ENCODE measurements around the gene CLN5.
"Not testable (repeated sequence)": the region's sequence is repeated elsewhere in the genome, so short reads cannot be mapped to it uniquely, and the experiment has no call there.

Gene CLN5

GRCh38 chr13:76991796-76992547 is at the start of gene CLN5:
Gene CLN5 (plus strand): TSS chr13:76992081. CDS start chr13:76992099, 18 bp downstream.
- peak; percentile 94 to 99 for DNase-seq

- DNase-seq: peak in 1 of 2 experiments; percentile 50
Measured at GRCh38 chr13:76942363-76942762, 49.5 kb upstream of the CLN5 start.

GRCh38 chr13:76943646-76944045 is 48.2 kb upstream of the CLN5 start:
- no peak for DNase-seq

- DNase-seq: no peak
Measured at GRCh38 chr13:76944456-76944855, 47.4 kb upstream of the CLN5 start.

GRCh38 chr13:76948149-76948548 is 43.7 kb upstream of the CLN5 start, which contains the start of gene ACOD1:
Gene ACOD1 (plus strand): TSS chr13:76948511. CDS start chr13:76948559, 48 bp downstream.
- no peak for DNase-seq

- DNase-seq: no peak
Measured at GRCh38 chr13:76950101-76950500, 41.8 kb upstream of the CLN5 start.

- DNase-seq: no peak
Measured at GRCh38 chr13:76953968-76954367, 37.9 kb upstream of the CLN5 start.

GRCh38 chr13:76954538-76954937 is 37.3 kb upstream of the CLN5 start:
- DNase-seq: no peak

- no peak for DNase-seq
Measured at GRCh38 chr13:76955193-76955592, 36.7 kb upstream of the CLN5 start.

- no peak for DNase-seq
Measured at GRCh38 chr13:76955661-76956060, 36.2 kb upstream of the CLN5 start.

GRCh38 chr13:76958841-76959432 is 32.9 kb upstream of the CLN5 start:
- DNase-seq: no peak

- DNase-seq: not testable (repeated sequence)
Measured at GRCh38 chr13:76959734-76960133, 32.1 kb upstream of the CLN5 start.

- DNase-seq: no peak
Measured at GRCh38 chr13:76965759-76966421, 26.0 kb upstream of the CLN5 start.

GRCh38 chr13:76967031-76967430 is 24.9 kb upstream of the CLN5 start:
- no peak for DNase-seq

GRCh38 chr13:76968041-76968440 is 23.8 kb upstream of the CLN5 start:
- DNase-seq: no peak

- no peak for DNase-seq
Measured at GRCh38 chr13:76969488-76970365, 22.2 kb upstream of the CLN5 start.

GRCh38 chr13:76971215-76971614 is 20.7 kb upstream of the CLN5 start:
- DNase-seq: no peak

- DNase-seq: no peak
Measured at GRCh38 chr13:76971851-76972829, 19.7 kb upstream of the CLN5 start.

- DNase-seq: no peak
Measured at GRCh38 chr13:76973920-76974617, 17.8 kb upstream of the CLN5 start.

GRCh38 chr13:76974618-76974975 is 17.3 kb upstream of the CLN5 start:
- no peak for DNase-seq

- no peak for DNase-seq
Measured at GRCh38 chr13:76975863-76976262, 16.0 kb upstream of the CLN5 start.
